ENCODE data around the gene CACNB3.

DNA sequence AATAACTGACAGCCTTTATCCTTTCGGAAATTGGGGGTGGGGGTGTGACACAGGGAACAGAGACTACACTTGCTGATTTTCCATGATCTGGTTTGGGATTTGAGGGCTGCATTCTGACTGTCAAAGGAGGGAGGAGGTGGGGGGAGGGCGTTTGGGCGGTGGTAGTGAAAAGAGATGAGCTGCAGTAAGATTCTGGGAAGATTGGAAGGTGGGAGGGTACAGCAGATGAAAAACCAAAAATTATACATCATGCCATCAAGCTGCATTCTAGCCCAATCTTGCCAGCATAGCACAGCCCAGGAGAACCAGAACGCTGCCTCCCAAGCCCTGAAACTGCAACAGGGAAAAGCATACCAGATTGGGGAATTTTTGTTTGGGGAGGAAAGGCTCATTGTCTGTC is 45.0 kb downstream of the CACNB3 start:
- TF ChIP-seq, protein P1, sequence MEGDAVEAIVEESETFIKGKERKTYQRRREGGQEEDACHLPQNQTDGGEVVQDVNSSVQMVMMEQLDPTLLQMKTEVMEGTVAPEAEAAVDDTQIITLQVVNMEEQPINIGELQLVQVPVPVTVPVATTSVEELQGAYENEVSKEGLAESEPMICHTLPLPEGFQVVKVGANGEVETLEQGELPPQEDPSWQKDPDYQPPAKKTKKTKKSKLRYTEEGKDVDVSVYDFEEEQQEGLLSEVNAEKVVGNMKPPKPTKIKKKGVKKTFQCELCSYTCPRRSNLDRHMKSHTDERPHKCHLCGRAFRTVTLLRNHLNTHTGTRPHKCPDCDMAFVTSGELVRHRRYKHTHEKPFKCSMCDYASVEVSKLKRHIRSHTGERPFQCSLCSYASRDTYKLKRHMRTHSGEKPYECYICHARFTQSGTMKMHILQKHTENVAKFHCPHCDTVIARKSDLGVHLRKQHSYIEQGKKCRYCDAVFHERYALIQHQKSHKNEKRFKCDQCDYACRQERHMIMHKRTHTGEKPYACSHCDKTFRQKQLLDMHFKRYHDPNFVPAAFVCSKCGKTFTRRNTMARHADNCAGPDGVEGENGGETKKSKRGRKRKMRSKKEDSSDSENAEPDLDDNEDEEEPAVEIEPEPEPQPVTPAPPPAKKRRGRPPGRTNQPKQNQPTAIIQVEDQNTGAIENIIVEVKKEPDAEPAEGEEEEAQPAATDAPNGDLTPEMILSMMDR (IDR thresholded peaks at IDR 0.05; ENCODE audit: control extremely low read depth in 1 of 3, insufficient read depth in 1 of 3, low read depth in 1 of 3, low read length in 3 of 3) = no peak
- TF ChIP-seq EP300 (IDR thresholded peaks at IDR 0.05; ENCODE audit: borderline replicate concordance in 1 of 2, low read depth in 2 of 2, low read length in 2 of 2) = no peak
- TF ChIP-seq KDM1A (IDR thresholded peaks at IDR 0.05; ENCODE audit: borderline replicate concordance, low read length) = no peak
- no peak for TF ChIP-seq CREB1 (IDR thresholded peaks at IDR 0.05)

All from H1 (cell line).